Coronary artery (tissue), 2 donors: ENCODE measurements around the gene HSPBP1.
A peak's percentile ranks its signal among the peaks of the same experiment; 100 is the strongest.

Experiments used
- DNase-seq: peaks from one replicate; pipeline ENCODE4 v3.0.0-alpha.2; 2017; ENCODE audit warnings: low spot score
- H3K27ac ChIP-seq, 2 donors: fragments of 200-600 bp; sonication (generic); one replicate each; pipeline ENCODE4 v1.5.1; 2016 to 2019
- H3K4me3 ChIP-seq: fragments of 200-600 bp; sonication (generic); 2 replicates; pipeline ENCODE4 v1.5.1; 2016; ENCODE audit warnings: mild to moderate bottlenecking, moderate library complexity
- TF ChIP-seq, protein P1 (sequence below): fragments of 200-600 bp; sonication (generic); IDR thresholded peaks from one replicate; pipeline ENCODE4 v1.5.1; 2019; ENCODE audit warnings: antibody characterized with exemption

The HSPBP1 gene

DNA sequence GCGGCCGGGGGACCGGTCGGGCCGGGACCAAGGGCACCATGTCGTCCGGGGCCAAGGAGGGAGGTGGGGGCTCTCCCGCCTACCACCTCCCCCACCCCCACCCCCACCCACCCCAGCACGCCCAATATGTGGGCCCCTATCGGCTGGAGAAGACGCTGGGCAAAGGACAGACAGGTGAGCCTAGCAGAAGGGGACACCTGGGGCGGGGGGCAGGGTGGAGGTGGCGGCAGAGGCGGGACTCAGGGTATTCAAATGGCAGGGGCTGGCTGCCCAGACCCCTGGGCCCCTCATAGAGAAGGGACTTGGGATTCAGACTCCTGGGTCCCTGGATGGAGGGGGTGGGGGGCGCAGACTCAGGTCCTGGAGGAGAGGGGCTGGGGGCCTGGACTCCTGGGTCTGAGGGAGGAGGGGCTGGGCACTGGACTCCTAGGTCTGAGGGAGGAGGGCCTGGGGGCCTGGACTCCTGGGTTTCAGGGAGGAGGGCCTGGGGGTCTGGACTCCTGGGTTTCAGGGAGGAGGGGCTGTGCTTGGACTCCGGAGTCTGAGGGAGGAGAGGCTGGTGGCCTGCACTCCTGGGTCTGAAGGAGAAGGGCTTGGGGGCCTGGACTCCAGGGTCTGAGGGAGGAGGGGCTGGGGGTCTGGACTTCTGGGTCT is 4.6 kb upstream of the HSPBP1 start:
- no peak for DNase-seq
- peak overlapping the region; percentile 76 for H3K4me3 ChIP-seq
- H3K27ac ChIP-seq, result peak overlapping the region; percentile 89 to 92
- TF ChIP-seq, protein P1, sequence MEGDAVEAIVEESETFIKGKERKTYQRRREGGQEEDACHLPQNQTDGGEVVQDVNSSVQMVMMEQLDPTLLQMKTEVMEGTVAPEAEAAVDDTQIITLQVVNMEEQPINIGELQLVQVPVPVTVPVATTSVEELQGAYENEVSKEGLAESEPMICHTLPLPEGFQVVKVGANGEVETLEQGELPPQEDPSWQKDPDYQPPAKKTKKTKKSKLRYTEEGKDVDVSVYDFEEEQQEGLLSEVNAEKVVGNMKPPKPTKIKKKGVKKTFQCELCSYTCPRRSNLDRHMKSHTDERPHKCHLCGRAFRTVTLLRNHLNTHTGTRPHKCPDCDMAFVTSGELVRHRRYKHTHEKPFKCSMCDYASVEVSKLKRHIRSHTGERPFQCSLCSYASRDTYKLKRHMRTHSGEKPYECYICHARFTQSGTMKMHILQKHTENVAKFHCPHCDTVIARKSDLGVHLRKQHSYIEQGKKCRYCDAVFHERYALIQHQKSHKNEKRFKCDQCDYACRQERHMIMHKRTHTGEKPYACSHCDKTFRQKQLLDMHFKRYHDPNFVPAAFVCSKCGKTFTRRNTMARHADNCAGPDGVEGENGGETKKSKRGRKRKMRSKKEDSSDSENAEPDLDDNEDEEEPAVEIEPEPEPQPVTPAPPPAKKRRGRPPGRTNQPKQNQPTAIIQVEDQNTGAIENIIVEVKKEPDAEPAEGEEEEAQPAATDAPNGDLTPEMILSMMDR, result no peak

DNA sequence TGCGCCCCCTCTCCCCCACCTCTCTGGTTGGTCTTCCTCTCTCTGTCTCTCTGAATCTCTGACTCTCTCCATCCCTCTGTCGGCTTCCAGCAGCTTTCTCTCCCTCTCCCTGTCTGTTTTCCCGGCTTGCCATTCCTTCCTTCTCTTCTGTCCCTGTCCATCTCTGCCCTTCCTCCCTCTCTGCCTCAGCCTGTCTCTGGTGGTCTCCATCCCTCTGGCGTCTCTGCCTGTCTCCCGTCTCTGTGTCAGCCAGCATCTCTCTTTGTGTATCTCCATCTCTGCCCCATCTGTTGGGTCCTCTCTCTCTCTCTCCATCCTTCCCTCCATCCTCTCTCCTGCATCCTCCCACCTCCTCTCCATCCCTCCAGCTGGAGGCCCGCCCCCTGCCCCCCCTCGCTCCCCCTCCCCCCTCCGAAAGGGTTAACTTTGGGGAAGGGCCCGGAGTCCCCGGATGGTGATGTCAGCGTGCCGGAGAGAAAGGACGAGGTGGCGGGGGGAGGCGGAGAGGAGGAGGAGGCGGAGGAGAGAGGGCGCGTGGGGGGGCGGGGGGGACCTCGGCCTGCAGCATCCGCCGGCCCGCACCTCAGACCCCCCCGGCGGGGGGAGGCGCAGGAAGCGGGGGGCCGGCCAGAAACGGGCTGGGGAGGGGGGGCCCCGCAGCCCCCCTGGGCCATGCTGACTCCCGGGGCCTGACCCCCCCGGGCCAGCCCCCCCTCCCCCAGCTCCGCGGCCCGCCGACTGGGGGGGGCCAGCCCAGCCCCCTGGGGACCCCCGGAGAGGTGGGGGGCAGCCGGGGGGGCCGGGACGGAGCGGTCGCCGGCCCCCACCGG is 3.9 kb upstream of the HSPBP1 start, which contains the start of gene BRSK1:
BRSK1 (plus strand) TSS at position 450 of the 830 bp plus-strand sequence. CDS start 446 bp downstream, outside the sequence.
- DNase-seq, result no peak
- Histone ChIP-seq H3K4me3 (peak within 1 kb of the TSS; percentile 76), H3K27ac (peak within 1 kb of the TSS; percentile 89 to 92)
- TF ChIP-seq, protein P1, result no peak

DNA sequence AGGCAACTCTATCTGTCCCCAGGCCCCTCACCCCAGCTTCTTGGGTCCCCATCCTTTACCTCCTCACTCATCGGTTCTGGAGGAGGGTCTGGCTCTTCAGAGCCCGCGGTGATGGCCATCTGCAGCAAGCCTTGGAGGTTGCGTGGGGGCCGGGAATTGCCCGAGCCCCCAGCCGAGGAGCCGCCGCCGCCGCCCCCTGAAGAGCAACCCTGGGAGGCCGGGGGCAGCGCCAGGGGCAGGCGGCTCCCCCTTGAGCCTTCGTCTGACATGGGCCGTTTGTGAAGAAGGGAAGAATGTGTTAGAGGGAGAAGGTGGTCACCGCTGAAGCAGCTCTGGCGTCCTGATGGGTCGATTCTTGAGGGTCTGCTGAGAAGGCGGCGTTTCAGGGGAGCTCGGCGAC is 570 bp downstream of the HSPBP1 start:
- H3K27ac ChIP-seq, result peak overlapping the region; percentile 58 to 83

DNA sequence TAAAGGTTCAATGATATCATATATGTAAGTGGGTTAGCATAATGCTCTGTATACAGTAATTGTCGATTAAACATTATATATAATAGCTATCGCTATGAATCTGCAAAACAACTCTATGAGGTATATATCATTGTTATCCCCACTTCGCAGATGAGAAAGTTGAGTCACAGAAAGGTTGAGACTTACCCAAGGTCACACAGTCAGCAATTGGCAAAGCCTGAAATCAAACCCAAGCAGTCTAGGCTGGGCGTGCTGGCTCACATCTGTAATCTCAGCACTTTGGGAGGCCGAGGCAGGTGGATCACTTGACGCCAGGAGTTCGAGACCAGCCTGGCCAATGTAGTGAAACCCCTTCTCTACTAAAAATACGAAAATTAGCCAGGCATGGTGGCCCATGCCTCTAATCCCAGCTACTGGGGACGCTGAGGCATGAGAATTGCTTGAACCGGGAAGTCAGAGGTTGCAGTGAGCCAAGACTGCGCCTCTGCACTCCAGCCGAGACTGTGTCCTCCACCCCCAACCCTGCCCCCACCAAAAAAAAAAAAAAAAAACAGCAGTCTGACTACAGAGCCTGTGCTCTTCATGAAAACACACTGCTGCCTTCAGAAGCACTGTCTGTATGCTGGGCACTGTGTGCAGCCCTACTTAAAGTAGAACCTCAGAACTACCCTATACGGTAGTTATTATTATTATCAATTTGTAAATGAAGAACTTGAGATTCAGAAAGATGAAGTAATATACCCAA is 1.3 kb downstream of the HSPBP1 start:
- TF ChIP-seq, protein P1, result no peak
- Histone ChIP-seq H3K27ac (no peak overlapping the region), H3K4me3 (no peak overlapping the region)
- DNase-seq, result no peak

More for the DNA sequence above, 570 bp downstream of the HSPBP1 start:
- DNase-seq, result no peak
- TF ChIP-seq, protein P1, result no peak
- peak overlapping the region; percentile 94 for H3K4me3 ChIP-seq

DNA sequence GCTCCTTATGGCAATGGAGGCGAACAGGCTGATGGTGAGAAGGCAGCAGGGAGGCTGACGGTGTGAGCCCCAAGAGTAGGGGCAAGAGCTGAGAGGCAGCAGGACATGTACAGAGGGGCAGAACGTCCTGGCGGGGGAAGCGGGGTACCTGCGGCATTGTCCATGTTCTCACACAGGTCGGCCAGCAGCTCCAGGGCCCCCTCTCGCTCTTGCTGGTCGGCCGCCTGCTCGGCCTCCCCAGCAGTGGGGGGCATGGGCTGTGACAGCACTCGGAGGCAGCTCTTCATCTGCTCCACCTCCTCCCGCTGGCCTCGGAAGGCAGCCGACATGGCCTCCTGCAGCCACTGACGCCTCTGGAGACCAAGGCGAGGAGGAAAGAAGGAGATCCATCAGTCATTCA is 2.4 kb downstream of the HSPBP1 start:
- no peak overlapping the region for H3K4me3 ChIP-seq
- H3K27ac ChIP-seq, result no peak overlapping the region
- TF ChIP-seq, protein P1, result no peak
- DNase-seq, result no peak

DNA sequence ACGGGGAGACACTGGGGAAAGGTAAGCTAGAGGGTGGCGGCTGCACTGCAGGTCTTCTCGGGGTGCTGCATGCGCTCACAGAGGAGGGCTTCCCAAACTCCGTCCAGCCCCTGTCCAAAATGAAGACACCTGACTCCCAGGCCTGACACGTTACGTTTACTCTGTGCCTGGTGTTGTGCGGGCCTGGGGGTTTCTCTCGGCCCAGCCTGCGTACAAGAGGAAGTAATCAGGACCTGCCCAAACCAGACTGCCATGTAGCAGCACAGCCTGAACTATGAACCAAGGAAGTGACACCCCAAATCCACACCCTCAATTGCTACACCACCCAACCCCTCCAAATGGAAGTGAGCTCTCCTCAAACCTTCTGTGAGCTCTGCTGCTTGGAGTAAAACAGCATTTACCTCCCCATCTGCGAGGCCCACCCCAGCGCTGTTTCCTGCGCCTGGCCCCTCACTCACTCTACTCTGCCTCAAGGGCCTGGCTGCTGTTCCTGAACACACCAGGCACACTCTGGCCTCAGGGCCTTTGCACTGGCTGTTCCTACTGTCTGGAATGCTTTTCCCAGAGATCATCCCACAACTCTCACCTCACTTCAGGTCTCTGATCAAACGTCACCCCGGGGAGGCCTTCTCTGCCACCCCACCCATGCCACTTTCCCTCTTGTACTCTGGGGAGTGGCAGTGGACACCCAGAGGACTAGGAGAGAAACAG is 3.0 kb downstream of the HSPBP1 start:
- H3K27ac ChIP-seq, result no peak overlapping the region
- DNase-seq, result no peak
- TF ChIP-seq, protein P1, result no peak
- H3K4me3 ChIP-seq, result no peak overlapping the region
